ENCODE measurements around the gene WASF2.
A peak's percentile ranks its signal among the peaks of the same experiment; 100 is the strongest.

Gene WASF2

DNA sequence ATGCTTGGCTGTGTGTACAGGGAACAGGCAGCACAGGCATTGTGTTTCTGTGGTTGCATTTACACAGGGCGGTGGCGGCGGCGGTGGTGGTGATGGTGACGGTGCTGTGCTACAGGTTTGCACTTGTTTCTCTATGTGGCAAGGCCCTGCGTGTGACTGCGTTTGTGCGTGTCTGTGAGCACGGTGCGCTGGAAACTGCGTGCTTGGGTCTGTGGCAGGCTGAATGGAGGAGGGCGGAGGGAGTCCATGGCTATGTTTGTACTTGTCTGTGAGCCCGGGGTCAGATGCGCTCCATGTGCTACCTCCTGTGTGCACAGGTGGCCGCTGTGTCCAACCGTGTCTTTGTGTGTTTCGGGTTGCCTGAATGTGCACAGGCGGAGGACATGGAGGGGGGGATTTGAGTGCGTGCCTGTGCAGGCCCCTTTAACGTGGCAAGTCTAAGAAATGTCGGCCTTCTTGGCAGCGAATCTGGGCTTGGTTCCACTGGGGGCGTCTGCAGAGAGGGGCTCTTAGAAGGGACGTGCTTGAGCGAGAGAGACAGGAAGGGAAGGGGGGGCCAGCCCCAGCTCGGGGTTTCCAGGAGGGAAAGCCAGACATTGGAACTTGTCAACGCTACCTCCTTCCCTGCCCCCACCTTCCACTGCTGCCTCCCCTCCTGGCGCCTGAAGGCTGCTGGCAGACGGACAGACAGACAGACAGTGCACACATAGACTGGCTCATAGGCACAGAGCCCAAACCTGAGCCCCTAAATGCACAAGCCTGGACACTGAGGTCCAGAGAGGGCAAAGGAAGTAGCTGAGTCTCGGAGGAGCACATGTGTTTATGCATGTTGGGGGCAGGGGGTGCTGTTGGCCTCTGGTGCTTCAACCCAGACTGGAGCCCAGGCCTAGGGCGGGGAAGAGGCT is 32.7 kb upstream of the WASF2 start:
- H2AFZ ChIP-seq (ENCODE audit: low read length), result no peak overlapping the region
- peak overlapping the region; percentile 99 for H3K27ac ChIP-seq (ENCODE audit: low read depth, low read length, poor library complexity, severe bottlenecking)
- no peaks in the 10 kb centered on the region for H3K9me3 ChIP-seq (ENCODE audit: low read length)
- peaks cover 76% of the 10 kb centered on the region for H3K4me1 ChIP-seq (ENCODE audit: insufficient read depth, low read length, severe bottlenecking)
- H3K79me2 ChIP-seq (ENCODE audit: insufficient read depth, low read length), result no peaks in the 10 kb centered on the region
- no peaks in the 10 kb centered on the region for H3K36me3 ChIP-seq (ENCODE audit: insufficient read depth, low read length)
- H3K9ac ChIP-seq (ENCODE audit: low read length), result peak overlapping the region; percentile 43; the same call in 1 of the 2 replicates
- no peaks in the 10 kb centered on the region for H3K9me2 ChIP-seq (ENCODE audit: low read depth, low read length)
- H3K27me3 ChIP-seq (ENCODE audit: insufficient read depth, low read length), result no peaks in the 10 kb centered on the region
- peak overlapping the region; percentile 16; the same call in 1 of the 2 replicates for H3K4me2 ChIP-seq (ENCODE audit: low read length)
- no peak overlapping the region for H3K4me3 ChIP-seq (ENCODE audit: low read depth, low read length, poor library complexity, severe bottlenecking)
- no peak for TF ChIP-seq EZH2 (IDR thresholded peaks at IDR 0.05; ENCODE audit: borderline replicate concordance, low read length)
- TF ChIP-seq, protein P1, sequence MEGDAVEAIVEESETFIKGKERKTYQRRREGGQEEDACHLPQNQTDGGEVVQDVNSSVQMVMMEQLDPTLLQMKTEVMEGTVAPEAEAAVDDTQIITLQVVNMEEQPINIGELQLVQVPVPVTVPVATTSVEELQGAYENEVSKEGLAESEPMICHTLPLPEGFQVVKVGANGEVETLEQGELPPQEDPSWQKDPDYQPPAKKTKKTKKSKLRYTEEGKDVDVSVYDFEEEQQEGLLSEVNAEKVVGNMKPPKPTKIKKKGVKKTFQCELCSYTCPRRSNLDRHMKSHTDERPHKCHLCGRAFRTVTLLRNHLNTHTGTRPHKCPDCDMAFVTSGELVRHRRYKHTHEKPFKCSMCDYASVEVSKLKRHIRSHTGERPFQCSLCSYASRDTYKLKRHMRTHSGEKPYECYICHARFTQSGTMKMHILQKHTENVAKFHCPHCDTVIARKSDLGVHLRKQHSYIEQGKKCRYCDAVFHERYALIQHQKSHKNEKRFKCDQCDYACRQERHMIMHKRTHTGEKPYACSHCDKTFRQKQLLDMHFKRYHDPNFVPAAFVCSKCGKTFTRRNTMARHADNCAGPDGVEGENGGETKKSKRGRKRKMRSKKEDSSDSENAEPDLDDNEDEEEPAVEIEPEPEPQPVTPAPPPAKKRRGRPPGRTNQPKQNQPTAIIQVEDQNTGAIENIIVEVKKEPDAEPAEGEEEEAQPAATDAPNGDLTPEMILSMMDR (IDR thresholded peaks at IDR 0.05; ENCODE audit: low read length), result peak; percentile 50
- H3F3A ChIP-seq (ENCODE audit: insufficient read depth, low read length), result no peaks in the 10 kb centered on the region
- H4K20me1 ChIP-seq (ENCODE audit: insufficient read depth, low read length), result no peaks in the 10 kb centered on the region

DNA sequence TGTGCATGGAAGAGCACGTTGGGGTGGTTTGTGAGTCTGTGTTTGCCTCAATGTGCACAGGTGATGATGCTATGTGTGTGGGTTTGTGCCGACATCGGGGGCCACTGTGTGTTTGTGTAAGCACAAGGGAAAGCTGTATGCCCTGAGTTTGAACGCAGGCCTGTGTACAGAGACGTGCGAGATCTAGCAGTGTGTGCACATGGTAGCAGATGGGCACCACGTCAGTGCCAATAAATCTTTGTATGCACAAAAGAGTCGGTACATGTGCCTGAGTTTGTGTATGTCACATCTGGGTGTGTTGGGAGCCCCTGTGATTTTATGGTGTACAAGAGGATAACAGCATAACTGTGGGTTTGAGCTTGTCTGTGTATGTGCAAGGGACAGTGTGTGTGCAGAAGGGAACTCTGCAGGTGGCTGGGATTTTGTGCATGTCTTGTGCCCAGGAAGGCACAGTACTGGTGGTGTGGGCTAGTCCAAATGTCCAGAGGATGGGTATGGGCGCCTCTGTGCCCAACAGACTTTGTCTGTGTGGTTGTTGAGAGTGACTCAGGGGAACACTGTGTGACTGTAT is 32.0 kb upstream of the WASF2 start:
- TF ChIP-seq, protein P1 (IDR thresholded peaks at IDR 0.05; ENCODE audit: low read length), result no peak
- TF ChIP-seq EZH2 (IDR thresholded peaks at IDR 0.05; ENCODE audit: borderline replicate concordance, low read length), result no peak
- H3K36me3 ChIP-seq (ENCODE audit: insufficient read depth, low read length), result no peaks in the 10 kb centered on the region
- no peaks in the 10 kb centered on the region for H3F3A ChIP-seq (ENCODE audit: insufficient read depth, low read length)
- peaks cover 70% of the 10 kb centered on the region for H3K4me1 ChIP-seq (ENCODE audit: insufficient read depth, low read length, severe bottlenecking)
- no peak overlapping the region; the same call in 1 of the 2 replicates for H3K4me2 ChIP-seq (ENCODE audit: low read length)
- no peak overlapping the region; the same call in 1 of the 2 replicates for H3K9ac ChIP-seq (ENCODE audit: low read length)
- no peaks in the 10 kb centered on the region for H3K9me2 ChIP-seq (ENCODE audit: low read depth, low read length)
- no peak overlapping the region for H2AFZ ChIP-seq (ENCODE audit: low read length)
- H3K27me3 ChIP-seq (ENCODE audit: insufficient read depth, low read length), result no peaks in the 10 kb centered on the region
- H3K27ac ChIP-seq (ENCODE audit: low read depth, low read length, poor library complexity, severe bottlenecking), result peak overlapping the region; percentile 99
- H4K20me1 ChIP-seq (ENCODE audit: insufficient read depth, low read length), result no peaks in the 10 kb centered on the region
- H3K79me2 ChIP-seq (ENCODE audit: insufficient read depth, low read length), result no peaks in the 10 kb centered on the region
- no peaks in the 10 kb centered on the region for H3K9me3 ChIP-seq (ENCODE audit: low read length)
- H3K4me3 ChIP-seq (ENCODE audit: low read depth, low read length, poor library complexity, severe bottlenecking), result no peak overlapping the region

DNA sequence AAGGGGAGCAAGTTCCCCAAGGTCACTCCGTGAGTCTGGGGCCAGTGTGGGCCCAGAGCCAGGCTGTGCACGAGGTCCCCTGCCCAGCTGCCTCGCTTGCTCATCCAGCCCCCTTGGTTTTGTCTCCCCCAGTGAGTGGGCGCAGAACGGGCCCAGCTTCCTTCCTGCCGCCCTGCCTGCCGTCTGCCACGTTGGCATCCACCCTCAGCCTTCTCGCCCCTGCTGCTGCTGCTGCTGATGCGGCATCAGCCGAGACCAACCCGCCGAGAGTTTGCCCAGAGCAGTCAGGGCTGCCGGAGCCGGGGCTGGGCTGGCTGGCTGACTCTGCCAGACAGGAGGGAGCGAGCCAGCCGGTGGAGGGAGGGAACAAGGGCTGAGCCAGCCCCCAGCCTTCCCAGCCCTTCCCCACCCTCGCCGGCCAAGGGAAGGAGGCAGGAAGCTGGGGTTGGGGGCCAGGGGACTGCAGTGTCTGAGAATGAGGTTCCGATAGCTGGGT is 31.4 kb upstream of the WASF2 start:
- H3K79me2 ChIP-seq (ENCODE audit: insufficient read depth, low read length), result no peaks in the 10 kb centered on the region
- no peak overlapping the region for H3K4me3 ChIP-seq (ENCODE audit: low read depth, low read length, poor library complexity, severe bottlenecking)
- no peaks in the 10 kb centered on the region for H3K36me3 ChIP-seq (ENCODE audit: insufficient read depth, low read length)
- H3K27ac ChIP-seq (ENCODE audit: low read depth, low read length, poor library complexity, severe bottlenecking), result peak overlapping the region; percentile 99
- no peaks in the 10 kb centered on the region for H3K27me3 ChIP-seq (ENCODE audit: insufficient read depth, low read length)
- no peak overlapping the region; the same call in 1 of the 2 replicates for H3K4me2 ChIP-seq (ENCODE audit: low read length)
- no peaks in the 10 kb centered on the region for H4K20me1 ChIP-seq (ENCODE audit: insufficient read depth, low read length)
- H3K9me3 ChIP-seq (ENCODE audit: low read length), result no peaks in the 10 kb centered on the region
- H3K4me1 ChIP-seq (ENCODE audit: insufficient read depth, low read length, severe bottlenecking), result peaks cover 64% of the 10 kb centered on the region
- H3F3A ChIP-seq (ENCODE audit: insufficient read depth, low read length), result no peaks in the 10 kb centered on the region
- TF ChIP-seq EZH2 (IDR thresholded peaks at IDR 0.05; ENCODE audit: borderline replicate concordance, low read length), result no peak
- TF ChIP-seq, protein P1 (IDR thresholded peaks at IDR 0.05; ENCODE audit: low read length), result no peak
- no peak overlapping the region for H2AFZ ChIP-seq (ENCODE audit: low read length)
- no peaks in the 10 kb centered on the region for H3K9me2 ChIP-seq (ENCODE audit: low read depth, low read length)
- H3K9ac ChIP-seq (ENCODE audit: low read length), result peak overlapping the region; percentile 10; the same call in 1 of the 2 replicates

All from OCI-LY1 (cell line).